Iris pigment epithelial cell (primary cell): ENCODE measurements around the gene TNIK.
"Not testable (repeated sequence)": the region's sequence is repeated elsewhere in the genome, so short reads cannot be mapped to it uniquely, and the experiment has no call there.

Source experiments
- DNase-seq: peaks from one replicate; pipeline ENCODE4 v3.0.0-alpha.2; 2011; ENCODE audit warnings: low read depth

The TNIK gene

DNA sequence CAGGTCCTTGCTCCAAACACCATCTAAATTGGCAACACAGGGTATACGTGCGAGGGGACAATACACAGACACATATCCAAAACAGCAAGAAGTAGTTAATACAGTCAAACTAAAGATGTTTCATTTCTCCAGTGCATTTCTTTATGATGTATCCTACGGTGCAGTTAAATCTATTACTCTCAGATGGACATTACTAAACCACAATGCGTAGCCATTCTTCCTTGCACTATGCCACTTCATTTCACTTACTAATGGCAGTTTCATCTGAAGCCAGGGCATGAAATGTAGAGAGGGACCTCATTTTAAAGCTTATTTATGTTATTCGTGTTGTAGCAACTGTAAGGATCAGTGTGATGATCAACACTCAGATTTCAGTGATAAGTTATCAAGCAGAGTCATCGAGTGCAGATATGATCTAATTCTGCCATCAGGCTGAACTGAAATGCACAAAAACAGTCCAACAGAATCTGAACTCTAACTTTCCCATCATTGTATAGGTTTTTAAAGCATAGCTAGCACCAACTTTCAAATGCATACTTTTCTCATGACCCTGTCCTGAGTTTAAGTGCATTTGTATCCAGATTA, 14.5 kb downstream of the TNIK start:
- no peak for DNase-seq

- no peak for DNase-seq
Observed at GRCh38 chr3:171444001-171444690, 16.1 kb downstream of the TNIK start.

- no peak for DNase-seq
Observed at GRCh38 chr3:171443211-171443957, 16.8 kb downstream of the TNIK start.

DNA sequence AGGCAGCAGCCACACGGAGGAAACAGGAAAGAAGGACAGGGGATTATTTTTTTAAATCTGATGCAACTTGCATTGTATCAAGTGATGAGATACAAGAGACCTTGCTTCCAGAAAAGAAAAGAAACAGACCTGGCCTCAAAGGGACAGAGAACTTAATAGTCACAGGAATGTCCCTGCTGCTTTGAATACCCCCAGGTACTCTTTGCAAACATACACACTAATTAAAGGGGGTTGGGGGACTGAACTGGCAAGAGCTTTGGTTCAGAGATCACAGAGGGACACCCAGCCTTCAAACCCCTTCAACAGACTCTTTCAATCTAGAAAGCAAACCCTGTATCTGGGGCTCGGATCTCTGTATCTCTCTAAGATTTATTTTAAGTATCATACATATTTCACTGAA, 18.0 kb downstream of the TNIK start:
- no peak for DNase-seq

GRCh38 chr3:171441381-171441780, 18.8 kb downstream of the TNIK start:
- DNase-seq, result no peak

GRCh38 chr3:171439996-171440395, 20.2 kb downstream of the TNIK start:
- peak; percentile 65 for DNase-seq

DNA sequence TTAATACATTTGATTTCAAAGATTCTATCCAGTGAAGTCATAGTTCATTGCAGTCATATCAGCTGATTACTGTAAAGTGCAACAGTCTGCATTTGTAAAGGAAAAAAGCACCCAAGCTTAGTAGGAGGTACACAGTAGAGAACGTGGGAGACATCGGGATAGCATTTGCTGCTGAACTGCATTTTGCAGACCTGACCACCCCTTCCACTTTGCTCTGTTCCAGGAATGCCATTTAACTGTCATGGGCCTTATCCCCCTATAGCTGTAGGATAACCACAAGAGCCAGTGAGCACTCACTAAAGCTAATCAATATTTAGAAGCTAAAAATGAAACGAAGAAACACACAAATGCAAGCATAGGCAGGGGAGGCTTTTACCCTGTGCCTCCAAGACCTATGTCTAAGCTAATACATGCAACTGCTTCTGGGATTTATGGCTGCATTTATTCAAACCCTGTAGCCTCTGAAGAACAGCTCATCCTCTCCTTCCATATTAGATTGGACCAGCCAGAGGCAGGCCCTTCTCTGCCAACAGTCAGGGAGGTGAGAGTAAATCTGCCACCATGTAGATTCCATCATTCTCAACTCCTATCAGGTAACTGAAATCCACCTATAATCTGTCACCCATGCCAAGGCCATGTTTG, 23.0 kb downstream of the TNIK start:
- no peak for DNase-seq

GRCh38 chr3:171436380-171436779, 23.8 kb downstream of the TNIK start:
- no peak for DNase-seq

GRCh38 chr3:171435757-171436156, 24.4 kb downstream of the TNIK start:
- no peak for DNase-seq

- no peak for DNase-seq
Observed at GRCh38 chr3:171435143-171435542, 25.1 kb downstream of the TNIK start.

DNA sequence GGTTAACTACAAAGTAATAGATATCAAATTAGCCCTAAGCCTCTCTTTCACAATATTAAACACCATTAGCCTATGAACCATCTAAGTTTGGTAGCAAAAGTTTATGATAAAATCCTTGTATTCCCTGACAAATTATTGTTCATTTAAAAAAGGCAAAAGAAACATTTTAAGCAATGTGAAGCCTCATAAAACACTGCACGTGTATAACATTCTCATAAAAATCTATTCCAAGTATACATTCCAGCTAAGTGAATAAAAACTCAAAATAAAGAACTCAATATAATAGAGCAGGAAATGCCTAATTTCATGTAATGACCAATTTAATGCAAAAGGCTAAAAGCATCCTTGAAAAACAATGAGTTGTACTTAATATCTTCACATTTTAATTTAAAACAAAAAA, 27.7 kb downstream of the TNIK start:
- no peak for DNase-seq

GRCh38 chr3:171431550-171431949, 28.7 kb downstream of the TNIK start:
- no peak for DNase-seq

GRCh38 chr3:171430530-171430929, 29.7 kb downstream of the TNIK start:
- no peak for DNase-seq

DNA sequence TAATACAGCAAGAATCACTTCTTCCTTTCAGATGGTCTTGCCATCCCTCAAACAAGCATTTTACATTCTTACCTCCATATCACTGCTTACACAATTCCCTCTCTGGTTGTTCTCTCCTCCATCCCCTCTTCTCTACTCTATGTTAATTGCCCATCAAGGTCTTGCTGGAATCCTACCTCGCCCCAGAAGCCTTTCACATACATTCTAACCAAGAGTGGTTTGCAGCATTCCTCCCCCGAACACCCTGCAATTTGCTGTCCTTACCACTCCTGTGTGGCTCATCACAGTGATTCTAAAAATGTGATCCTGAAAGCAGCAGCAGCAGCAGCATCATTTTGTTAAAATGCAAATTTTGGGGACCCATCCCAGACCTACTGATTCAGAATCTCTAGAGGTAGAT, 30.6 kb downstream of the TNIK start:
- no peak for DNase-seq

- DNase-seq, result no peak
Observed at GRCh38 chr3:171428892-171429291, 31.3 kb downstream of the TNIK start.

GRCh38 chr3:171428321-171428787, 31.9 kb downstream of the TNIK start:
- DNase-seq, result no peak

- DNase-seq, result no peak
Observed at GRCh38 chr3:171427771-171428320, 32.4 kb downstream of the TNIK start.

- DNase-seq, result not testable (repeated sequence)
Observed at GRCh38 chr3:171424063-171424462, 36.1 kb downstream of the TNIK start.

- DNase-seq, result not testable (repeated sequence)
Observed at GRCh38 chr3:171422855-171423254, 37.4 kb downstream of the TNIK start.

GRCh38 chr3:171420667-171421066, 39.5 kb downstream of the TNIK start:
- DNase-seq, result peak; percentile 81

DNA sequence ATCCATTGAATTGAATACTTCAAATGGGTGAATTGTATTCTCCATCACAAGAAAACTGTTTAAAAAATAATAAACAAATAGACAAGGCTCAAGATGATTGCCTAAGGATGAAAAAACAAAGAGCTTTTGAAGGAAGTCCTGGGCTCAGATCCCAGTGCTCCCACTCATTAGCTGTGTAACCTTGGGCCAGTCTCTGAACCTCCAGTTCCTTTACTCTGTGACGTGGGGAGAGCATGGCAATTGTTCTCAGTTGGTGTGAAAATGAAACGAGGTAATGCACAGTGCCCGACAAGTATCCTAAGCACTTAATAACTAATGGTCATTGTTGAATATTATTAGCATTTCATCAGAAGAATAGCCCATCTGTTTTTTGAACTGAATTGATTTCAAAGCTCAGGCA, 40.7 kb downstream of the TNIK start:
- DNase-seq, result peak; percentile 31

DNA sequence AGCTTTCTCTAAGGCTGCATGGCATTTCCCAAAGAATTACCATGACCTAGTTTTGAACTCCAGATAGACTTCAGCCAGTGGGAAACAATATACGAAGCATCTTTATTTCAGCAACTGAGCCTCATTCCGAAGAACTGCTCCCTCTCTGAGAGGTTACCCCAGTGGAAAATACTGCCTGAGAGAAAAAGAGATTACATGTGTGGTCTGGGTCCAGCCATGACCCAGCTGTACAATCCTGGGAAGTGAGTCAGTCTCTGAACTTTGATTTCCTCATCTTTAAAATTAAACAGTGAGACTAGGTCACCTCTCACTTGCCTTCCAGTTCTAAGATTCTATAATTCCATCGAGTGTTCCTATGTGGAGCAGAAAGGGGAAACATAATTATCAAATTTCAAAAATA, 42.4 kb downstream of the TNIK start:
- DNase-seq, result peak; percentile 98
